ENCODE data around the gene RNU1-3. TPM values are rescaled to one million over a fixed set of nuclear protein-coding genes. Genes with fewer than 3 reads are reported as not detected.

Gene RNU1-3
- total RNA-seq = under 0.01 TPM

GRCh38 chr1:16666502-16667413 is at the start of gene RNU1-3:
RNU1-3 (minus strand) TSS chr1:16666948.

Other genes with a start within 250 kb of the RNU1-3 start
- not detected for gene SPATA21, start 229.5 kb downstream of the RNU1-3 start, total RNA-seq
- gene NECAP2, start 226.2 kb downstream of the RNU1-3 start, total RNA-seq = 48.2 TPM
- under 0.01 TPM for gene RNU1-1, start 152.7 kb downstream of the RNU1-3 start, total RNA-seq
- 151 TPM for gene NBPF1, start 53.4 kb downstream of the RNU1-3 start, total RNA-seq
- under 0.01 TPM for gene RNU1-4, start 73.6 kb upstream of the RNU1-3 start, total RNA-seq
- gene RNU1-2, start 229.0 kb upstream of the RNU1-3 start, total RNA-seq = under 0.01 TPM